OCI-LY1 (cell line): Measurements from ENCODE around the gene CRY1.

Experiments used
- H2AFZ ChIP-seq: fragments of 200-600 bp; sonication (generic), shearing (Covaris generic); 2 replicates; pipeline ENCODE4 v1.6.0; 2014; ENCODE audit warnings: antibody characterized with exemption, mild to moderate bottlenecking, low read length
- H3F3A ChIP-seq: fragments of 200-600 bp; sonication (generic), shearing (Covaris generic); 2 replicates; pipeline ENCODE4 v1.6.0; 2014; ENCODE audit warnings: mild to moderate bottlenecking, antibody characterized with exemption, low read length, moderate library complexity; ENCODE audit not compliant: insufficient read depth
- H3K27ac ChIP-seq: fragments of 200-600 bp; sonication (generic); 2 replicates; pipeline ENCODE4 v1.5.1; 2014; ENCODE audit warnings: low read length, mixed run types, mild to moderate bottlenecking, low read depth; ENCODE audit not compliant: poor library complexity, severe bottlenecking
- H3K27me3 ChIP-seq: fragments of 200-600 bp; sonication (generic); 2 replicates; pipeline ENCODE4 v1.6.0; 2014; ENCODE audit warnings: antibody characterized with exemption, mild to moderate bottlenecking, low read length, moderate library complexity; ENCODE audit not compliant: insufficient read depth
- H3K36me3 ChIP-seq: fragments of 200-600 bp; sonication (generic); 2 replicates; pipeline ENCODE4 v1.6.1; 2014; ENCODE audit warnings: mild to moderate bottlenecking, antibody characterized with exemption, low read length, moderate library complexity, mixed read lengths; ENCODE audit not compliant: insufficient read depth
- H3K4me1 ChIP-seq: fragments of 200-600 bp; sonication (generic); 2 replicates; pipeline ENCODE4 v1.5.1; 2014; ENCODE audit warnings: mild to moderate bottlenecking, low read length, moderate library complexity; ENCODE audit not compliant: insufficient read depth, severe bottlenecking
- H3K4me2 ChIP-seq: fragments of 200-600 bp; sonication (generic), shearing (Covaris generic); 2 replicates; pipeline ENCODE4 v1.6.1; 2014; ENCODE audit warnings: low read length
- H3K4me3 ChIP-seq: fragments of 200-600 bp; sonication (generic); 2 replicates; pipeline ENCODE4 v1.5.1; 2014; ENCODE audit warnings: low read length, low read depth, mild to moderate bottlenecking, mixed read lengths; ENCODE audit not compliant: poor library complexity, severe bottlenecking
- H3K79me2 ChIP-seq: fragments of 200-600 bp; shearing (Covaris generic); 2 replicates; pipeline ENCODE4 v1.6.1; 2016; ENCODE audit warnings: mixed run types, low read length, mixed read lengths; ENCODE audit not compliant: insufficient read depth
- H3K9ac ChIP-seq: fragments of 200-600 bp; sonication (generic), shearing (Covaris generic); 2 replicates; pipeline ENCODE4 v1.6.1; 2014; ENCODE audit warnings: mild to moderate bottlenecking, low read length, mixed read lengths
- H3K9me2 ChIP-seq: fragments of 200-600 bp; sonication (generic), shearing (Covaris generic); 2 replicates; pipeline ENCODE4 v1.6.1; 2014; ENCODE audit warnings: low read depth, mild to moderate bottlenecking, low read length, mixed read lengths
- H3K9me3 ChIP-seq: fragments of 200-600 bp; shearing (Covaris generic); 2 replicates; pipeline ENCODE4 v1.6.1; 2014; ENCODE audit warnings: low read length, mixed read lengths
- H4K20me1 ChIP-seq: fragments of 200-600 bp; sonication (generic), shearing (Covaris generic); 2 replicates; pipeline ENCODE4 v1.6.0; 2016; ENCODE audit warnings: mild to moderate bottlenecking, low read length; ENCODE audit not compliant: insufficient read depth
- CTCF ChIP-seq: fragments of 200-600 bp; sonication (generic), shearing (Covaris generic); IDR thresholded peaks from 2 replicates; pipeline ENCODE4 v1.5.1; 2017; ENCODE audit warnings: mild to moderate bottlenecking, antibody characterized with exemption, low read length, moderate library complexity, mixed read lengths
- EZH2 ChIP-seq: fragments of 200-600 bp; sonication (generic), shearing (Covaris generic); IDR thresholded peaks from 2 replicates; pipeline ENCODE4 v1.8.0; 2017; ENCODE audit warnings: borderline replicate concordance, mixed run types, mild to moderate bottlenecking, antibody characterized with exemption, low read length, moderate library complexity, mixed read lengths

The CRY1 gene

GRCh38 chr12:107031061-107031460, 62.3 kb downstream of the CRY1 start:
- Histone ChIP-seq H3K9me3 (no peaks in the 10 kb centered on the region), H3K27ac (no peak overlapping the region), H4K20me1 (no peaks in the 10 kb centered on the region), H3K79me2 (no peaks in the 10 kb centered on the region), H3K4me2 (no peak overlapping the region), H3K27me3 (no peaks in the 10 kb centered on the region), H3K4me1 (no peaks in the 10 kb centered on the region), H3F3A (no peaks in the 10 kb centered on the region), H2AFZ (no peak overlapping the region), H3K9me2 (no peaks in the 10 kb centered on the region), H3K4me3 (no peak overlapping the region), H3K9ac (no peak overlapping the region), H3K36me3 (no peaks in the 10 kb centered on the region)
- no peak for TF ChIP-seq EZH2
- no peak for TF ChIP-seq CTCF

- Histone ChIP-seq H3K9ac (no peak overlapping the region), H4K20me1 (no peaks in the 10 kb centered on the region), H3K36me3 (no peaks in the 10 kb centered on the region)
Observed at GRCh38 chr12:107029081-107029480, 64.3 kb downstream of the CRY1 start.

DNA sequence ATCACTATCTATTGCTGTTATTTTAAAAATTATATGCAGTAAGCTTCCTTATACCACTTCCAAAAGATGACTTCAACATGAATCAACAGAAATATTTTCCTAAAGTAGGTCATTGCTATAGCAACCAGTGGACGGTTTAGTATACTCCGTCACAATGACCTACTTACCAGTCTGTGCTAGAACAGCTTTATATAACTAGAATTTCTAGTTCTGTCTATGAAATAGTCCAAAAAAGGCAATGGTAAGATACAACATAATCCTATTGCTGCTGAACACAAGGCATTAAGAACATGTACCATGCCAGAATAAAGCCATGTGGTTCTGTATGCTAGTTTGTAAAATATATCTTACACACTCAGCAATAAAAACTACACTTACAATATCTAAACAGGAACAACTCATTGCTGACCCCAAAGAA, 65.7 kb downstream of the CRY1 start:
- Histone ChIP-seq H3K4me2 (no peak overlapping the region), H3F3A (no peaks in the 10 kb centered on the region), H3K9ac (no peak overlapping the region), H3K27me3 (no peaks in the 10 kb centered on the region), H3K9me2 (no peaks in the 10 kb centered on the region), H3K4me3 (no peak overlapping the region), H3K79me2 (no peaks in the 10 kb centered on the region), H4K20me1 (no peaks in the 10 kb centered on the region), H2AFZ (no peak overlapping the region), H3K4me1 (no peaks in the 10 kb centered on the region), H3K9me3 (no peaks in the 10 kb centered on the region), H3K27ac (no peak overlapping the region), H3K36me3 (no peaks in the 10 kb centered on the region)
- TF ChIP-seq EZH2: no peak
- TF ChIP-seq CTCF: no peak

More at GRCh38 chr12:107029081-107029480, 64.3 kb downstream of the CRY1 start:
- Histone ChIP-seq H3K9me2 (no peaks in the 10 kb centered on the region), H3K27ac (no peak overlapping the region), H3F3A (no peaks in the 10 kb centered on the region), H3K4me1 (no peaks in the 10 kb centered on the region), H3K79me2 (no peaks in the 10 kb centered on the region), H3K9me3 (no peaks in the 10 kb centered on the region), H3K27me3 (no peaks in the 10 kb centered on the region), H2AFZ (no peak overlapping the region), H3K4me3 (no peak overlapping the region), H3K4me2 (no peak overlapping the region)
- TF ChIP-seq EZH2 (no peak), CTCF (no peak)
